Esophagus muscularis mucosa (tissue), 4 donors: Measurements from ENCODE around the gene HIKESHI.

Source experiments
- EP300 ChIP-seq: sonication (generic); formaldehyde crosslinking; IDR thresholded peaks from one replicate; pipeline ENCODE4 v1.6.1; 2017; ENCODE audit warnings: antibody characterized with exemption
- POLR2A ChIP-seq: fragments of 450-650 bp; IDR thresholded peaks from one replicate; pipeline ENCODE4 v1.6.1; 2017; ENCODE audit warnings: antibody characterized with exemption, moderate library complexity, mild to moderate bottlenecking, low read depth
- POLR2AphosphoS5 ChIP-seq, 2 donors: sonication (generic); formaldehyde crosslinking; IDR thresholded peaks; one replicate each; pipeline ENCODE4 v1.6.1; 2017; ENCODE audit warnings: antibody characterized with exemption in 2 of 2
- TF ChIP-seq, protein P1 (sequence below), 3 experiments: fragments of 200-600 bp in 2 of 3; fragments of 450-650 bp in 1 of 3; sonication (generic) in 2 of 3; IDR thresholded peaks; one replicate each; pipeline ENCODE4 v1.5.1; 2017 to 2019; ENCODE audit warnings: antibody characterized with exemption in 3 of 3, mild to moderate bottlenecking in 2 of 3, moderate library complexity in 1 of 3

DNA sequence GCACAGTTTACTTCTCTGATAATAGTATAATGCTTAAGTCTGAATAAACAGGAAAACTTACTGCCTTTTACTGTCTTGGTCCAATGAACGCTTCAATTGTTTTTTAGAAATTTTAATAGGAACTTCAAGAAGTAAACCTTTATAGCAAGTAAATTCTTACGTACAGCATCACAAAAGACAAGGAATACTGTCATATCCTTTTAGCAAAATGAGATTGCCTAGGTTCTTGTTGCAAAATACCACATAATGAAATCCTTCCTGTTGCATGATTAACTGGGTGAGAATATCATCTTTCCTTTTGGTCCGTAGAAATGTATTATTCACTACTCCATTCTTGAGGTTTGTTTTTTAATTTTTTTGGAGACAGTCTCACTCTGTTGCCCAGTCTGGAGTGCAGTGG, 22.3 kb upstream of the HIKESHI start:
- TF ChIP-seq, protein P1, sequence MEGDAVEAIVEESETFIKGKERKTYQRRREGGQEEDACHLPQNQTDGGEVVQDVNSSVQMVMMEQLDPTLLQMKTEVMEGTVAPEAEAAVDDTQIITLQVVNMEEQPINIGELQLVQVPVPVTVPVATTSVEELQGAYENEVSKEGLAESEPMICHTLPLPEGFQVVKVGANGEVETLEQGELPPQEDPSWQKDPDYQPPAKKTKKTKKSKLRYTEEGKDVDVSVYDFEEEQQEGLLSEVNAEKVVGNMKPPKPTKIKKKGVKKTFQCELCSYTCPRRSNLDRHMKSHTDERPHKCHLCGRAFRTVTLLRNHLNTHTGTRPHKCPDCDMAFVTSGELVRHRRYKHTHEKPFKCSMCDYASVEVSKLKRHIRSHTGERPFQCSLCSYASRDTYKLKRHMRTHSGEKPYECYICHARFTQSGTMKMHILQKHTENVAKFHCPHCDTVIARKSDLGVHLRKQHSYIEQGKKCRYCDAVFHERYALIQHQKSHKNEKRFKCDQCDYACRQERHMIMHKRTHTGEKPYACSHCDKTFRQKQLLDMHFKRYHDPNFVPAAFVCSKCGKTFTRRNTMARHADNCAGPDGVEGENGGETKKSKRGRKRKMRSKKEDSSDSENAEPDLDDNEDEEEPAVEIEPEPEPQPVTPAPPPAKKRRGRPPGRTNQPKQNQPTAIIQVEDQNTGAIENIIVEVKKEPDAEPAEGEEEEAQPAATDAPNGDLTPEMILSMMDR (IDR thresholded peaks at IDR 0.05): no peak
- TF ChIP-seq EP300: no peak
- TF ChIP-seq POLR2AphosphoS5 (IDR thresholded peaks at IDR 0.05): no peak
- no peak for TF ChIP-seq POLR2A
